Right hindlimb (tissue), 1 donor: ENCODE results near the gene TUBGCP6.

Experiments
- DNase-seq: peaks from one replicate; pipeline ENCODE4 v3.0.0-alpha.2; 2018

TUBGCP6 gene

GRCh38 chr22:50244420-50245213, at the start of gene TUBGCP6:
TUBGCP6 (minus strand) TSS chr22:50245023; CDS start chr22:50244459, 564 bp downstream.
- DNase-seq: peak; percentile 96

GRCh38 chr22:50294319-50294656, 49.5 kb upstream of the TUBGCP6 start:
- no peak for DNase-seq

- DNase-seq: peak; percentile 80
Measured at GRCh38 chr22:50293441-50294318, 48.9 kb upstream of the TUBGCP6 start.

- DNase-seq: no peak
Measured at GRCh38 chr22:50292643-50293440, 48.0 kb upstream of the TUBGCP6 start.

- DNase-seq: no peak
Measured at GRCh38 chr22:50289942-50290630, 45.3 kb upstream of the TUBGCP6 start.

- DNase-seq: no peak
Measured at GRCh38 chr22:50289151-50289941, 44.5 kb upstream of the TUBGCP6 start.

- DNase-seq: no peak
Measured at GRCh38 chr22:50287731-50288130, 42.9 kb upstream of the TUBGCP6 start.

GRCh38 chr22:50286701-50287318, 42.0 kb upstream of the TUBGCP6 start:
- no peak for DNase-seq

GRCh38 chr22:50286275-50286674, 41.5 kb upstream of the TUBGCP6 start:
- no peak for DNase-seq

GRCh38 chr22:50285568-50286229, 40.9 kb upstream of the TUBGCP6 start:
- no peak for DNase-seq

- DNase-seq: no peak
Measured at GRCh38 chr22:50284479-50284878, 39.7 kb upstream of the TUBGCP6 start.

GRCh38 chr22:50283821-50284220, 39.0 kb upstream of the TUBGCP6 start:
- no peak for DNase-seq

GRCh38 chr22:50282361-50283155, 37.7 kb upstream of the TUBGCP6 start:
- DNase-seq: no peak

GRCh38 chr22:50281957-50282356, 37.1 kb upstream of the TUBGCP6 start:
- DNase-seq: no peak

- no peak for DNase-seq
Measured at GRCh38 chr22:50281384-50281760, 36.5 kb upstream of the TUBGCP6 start.

- no peak for DNase-seq
Measured at GRCh38 chr22:50280708-50281383, 36.0 kb upstream of the TUBGCP6 start.

- DNase-seq: no peak
Measured at GRCh38 chr22:50280022-50280707, 35.3 kb upstream of the TUBGCP6 start.

GRCh38 chr22:50278956-50279619, 34.3 kb upstream of the TUBGCP6 start:
- DNase-seq: no peak
